ENCODE results near the gene EFEMP2. TPM values are rescaled to one million over a fixed set of nuclear protein-coding genes. Genes with fewer than 3 reads are reported as not detected.

EFEMP2 gene
- total RNA-seq, 1 donor from 2014 or later = 97.3 TPM

Other genes starting within 250 kb of the EFEMP2 start
- gene SIPA1, start 234.7 kb downstream of the EFEMP2 start, total RNA-seq = 19.0 and 26.7 TPM in 2 replicates
- 62.2 and 68.9 TPM in 2 replicates for gene RELA, start 209.9 kb downstream of the EFEMP2 start, total RNA-seq
- gene KAT5, start 160.5 kb downstream of the EFEMP2 start, total RNA-seq = 26.8 and 31.4 TPM in 2 replicates
- 24.7 and 25.0 TPM in 2 replicates for gene RNASEH2C, start 152.0 kb downstream of the EFEMP2 start, total RNA-seq
- gene AP5B1, start 91.8 kb downstream of the EFEMP2 start, total RNA-seq = 10.4 and 10.9 TPM in 2 replicates
- gene OVOL1, start 85.7 kb downstream of the EFEMP2 start, total RNA-seq = 0.22 and 1.0 TPM in 2 replicates
- 1.2 and 1.5 TPM in 2 replicates for gene SNX32, start 38.8 kb downstream of the EFEMP2 start, total RNA-seq
- gene CFL1, start 14.6 kb downstream of the EFEMP2 start, total RNA-seq = 1,793 and 1,931 TPM in 2 replicates
- gene MUS81, start 12.4 kb downstream of the EFEMP2 start, total RNA-seq = 59.9 and 64.3 TPM in 2 replicates
- not detected in 2 replicates for gene CTSW, start 7.0 kb upstream of the EFEMP2 start, total RNA-seq
- gene FIBP, start 15.7 kb upstream of the EFEMP2 start, total RNA-seq = 67.4 and 68.7 TPM in 2 replicates
- 29.9 and 31.4 TPM in 2 replicates for gene CCDC85B, start 17.9 kb upstream of the EFEMP2 start, total RNA-seq
- gene FOSL1, start 27.6 kb upstream of the EFEMP2 start, total RNA-seq = 24.5 and 37.9 TPM in 2 replicates
- 34.6 and 35.3 TPM in 2 replicates for gene C11orf68, start 46.3 kb upstream of the EFEMP2 start, total RNA-seq
- gene DRAP1, start 46.6 kb upstream of the EFEMP2 start, total RNA-seq = 158 and 169 TPM in 2 replicates
- not detected in 2 replicates for gene TSGA10IP, start 72.7 kb upstream of the EFEMP2 start, total RNA-seq
- 36.3 and 36.5 TPM in 2 replicates for gene SART1, start 88.9 kb upstream of the EFEMP2 start, total RNA-seq
- gene EIF1AD, start 129.4 kb upstream of the EFEMP2 start, total RNA-seq = 35.9 and 42.7 TPM in 2 replicates
- 158 and 180 TPM in 2 replicates for gene BANF1, start 129.7 kb upstream of the EFEMP2 start, total RNA-seq
- not detected in 2 replicates for gene CST6, start 139.2 kb upstream of the EFEMP2 start, total RNA-seq
- gene CATSPER1, start 153.7 kb upstream of the EFEMP2 start, total RNA-seq = 0.45 TPM in 1 of 2 replicates, not detected in the other
- 0.46 and 0.61 TPM in 2 replicates for gene GAL3ST3, start 176.4 kb upstream of the EFEMP2 start, total RNA-seq
- 169 and 170 TPM in 2 replicates for gene SF3B2, start 179.6 kb upstream of the EFEMP2 start, total RNA-seq
- 86.0 and 86.9 TPM in 2 replicates for gene PACS1, start 197.5 kb upstream of the EFEMP2 start, total RNA-seq